CD4-positive, alpha-beta T cell treated with Interferon alpha-2 for 1 hour (primary cell): ENCODE measurements around the gene OCA2.

ENCODE experiments used
- DNase-seq, 2 donors: peaks; one replicate each; pipeline ENCODE4 v3.0.0-alpha.2; 2020 to 2022

OCA2 gene

GRCh38 chr15:27933562-27933961 lies 165.6 kb downstream of the OCA2 start:
- no peak for DNase-seq

DNA sequence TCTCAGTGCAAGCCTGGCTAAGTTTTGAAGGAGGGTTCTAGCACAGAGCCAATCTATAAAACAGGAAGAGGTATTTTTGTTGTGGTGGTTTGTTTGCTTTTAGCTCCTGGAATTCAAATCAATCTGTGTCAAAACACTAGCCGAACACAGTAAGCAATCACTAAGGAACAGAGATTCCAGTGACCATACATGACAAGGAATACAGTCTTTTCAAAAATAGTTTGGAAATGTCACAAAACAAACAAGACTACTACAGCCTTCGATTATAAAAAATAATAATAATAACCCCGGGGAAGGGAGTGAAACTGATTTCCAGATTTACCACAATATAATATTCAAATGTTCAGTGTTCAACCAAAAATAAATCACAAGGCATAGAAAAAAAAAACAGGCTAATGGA lies 166.5 kb downstream of the OCA2 start:
- no peak for DNase-seq

- DNase-seq = no peak
Measured at GRCh38 chr15:27928386-27928785, 170.7 kb downstream of the OCA2 start.

DNA sequence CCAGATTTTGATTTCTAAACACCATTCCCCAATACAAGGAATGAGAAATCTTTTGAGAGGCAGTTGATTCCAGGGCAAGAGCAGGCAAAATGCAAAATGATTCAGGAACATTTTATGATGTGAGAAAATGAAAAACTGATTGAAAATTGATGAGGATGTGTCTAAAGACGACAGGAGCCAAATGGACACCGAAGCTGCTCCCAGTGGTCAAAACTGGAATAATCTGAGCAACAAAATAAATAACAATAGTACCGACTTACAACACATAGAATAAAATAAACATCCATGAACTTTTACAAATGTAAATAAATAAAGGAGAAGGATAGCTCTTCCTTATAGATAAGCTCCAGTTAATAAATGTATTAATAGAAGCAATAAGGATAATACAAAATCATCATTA lies 186.8 kb downstream of the OCA2 start:
- no peak for DNase-seq

- no peak for DNase-seq
Measured at GRCh38 chr15:27906802-27907201, 192.3 kb downstream of the OCA2 start.

DNA sequence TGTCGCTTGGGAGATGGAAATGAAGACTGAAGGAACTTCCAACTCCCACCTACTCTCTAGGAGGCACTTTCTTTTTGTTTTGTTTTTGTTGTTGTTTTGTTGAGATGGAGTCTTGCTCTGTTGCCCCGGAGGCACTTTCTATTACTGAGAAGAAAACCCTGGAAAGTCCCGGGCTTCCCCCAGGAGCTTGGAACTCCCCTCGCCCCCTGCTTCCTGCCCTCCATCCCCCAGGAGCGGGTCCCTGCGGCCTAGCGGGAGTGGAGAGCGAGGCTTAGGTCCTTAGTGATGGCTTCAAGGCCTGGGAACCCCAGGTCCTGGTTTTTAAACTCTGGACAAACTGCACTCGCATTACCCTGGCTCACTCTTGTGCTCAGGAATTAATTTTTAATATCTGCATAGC lies 195.7 kb downstream of the OCA2 start:
- DNase-seq = no peak

DNA sequence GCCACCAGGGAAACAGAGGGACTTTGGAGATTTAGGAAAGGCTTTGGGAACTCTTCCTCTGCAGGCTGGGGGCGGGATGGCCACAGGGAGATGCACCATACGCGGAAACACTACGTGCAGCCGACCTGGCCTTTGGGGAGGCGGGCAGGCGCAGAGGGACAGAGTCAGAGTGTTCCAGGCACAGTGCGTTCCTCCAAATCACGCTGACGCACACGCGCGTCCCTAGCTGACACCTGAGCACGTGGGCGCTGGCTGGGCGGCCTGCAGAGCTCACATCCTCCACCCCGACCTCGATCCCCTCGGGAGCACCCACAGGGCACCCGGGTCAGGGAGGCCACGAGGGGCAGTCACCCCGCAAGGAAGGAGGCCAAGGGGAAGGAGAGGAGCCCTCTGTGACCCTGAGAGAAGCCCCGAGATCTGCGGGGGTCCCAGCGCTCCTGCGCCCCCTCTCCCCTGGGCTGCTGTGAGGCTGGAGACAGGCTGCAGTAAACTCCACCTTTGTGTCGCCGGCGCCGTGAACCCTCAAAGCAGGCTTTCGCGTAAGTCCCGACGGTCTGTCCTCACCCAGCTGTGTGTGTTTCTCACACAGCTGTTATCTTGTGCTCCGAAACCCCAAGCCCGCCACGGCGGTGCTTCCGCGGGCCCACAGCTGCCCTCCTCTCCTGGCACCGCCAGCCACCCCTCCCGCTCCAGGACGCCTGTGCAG lies 196.3 kb downstream of the OCA2 start:
- DNase-seq = no peak

- no peak for DNase-seq
Measured at GRCh38 chr15:27899583-27900285, 199.4 kb downstream of the OCA2 start.

GRCh38 chr15:27897481-27897880 lies 201.6 kb downstream of the OCA2 start:
- no peak for DNase-seq

DNA sequence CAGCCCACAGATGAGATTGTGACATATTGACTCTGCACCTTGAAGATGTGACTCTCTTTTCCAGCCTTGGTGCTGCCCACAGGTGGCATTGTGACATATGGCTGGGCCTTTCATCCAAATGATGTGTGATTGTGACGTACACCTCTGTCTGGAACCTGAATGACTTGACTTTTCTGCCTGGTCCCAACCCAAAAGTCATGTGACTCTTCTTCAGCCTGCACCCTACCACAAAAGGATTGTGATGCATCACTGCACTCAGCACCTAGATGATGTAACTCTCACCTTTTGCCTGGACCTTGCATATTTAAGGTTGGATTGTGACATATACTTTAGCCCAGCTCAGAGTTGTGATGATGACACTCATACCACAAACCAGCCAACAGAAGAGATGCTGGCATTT lies 204.5 kb downstream of the OCA2 start:
- DNase-seq = no peak

- DNase-seq = no peak
Measured at GRCh38 chr15:27889258-27889657, 209.9 kb downstream of the OCA2 start.

DNA sequence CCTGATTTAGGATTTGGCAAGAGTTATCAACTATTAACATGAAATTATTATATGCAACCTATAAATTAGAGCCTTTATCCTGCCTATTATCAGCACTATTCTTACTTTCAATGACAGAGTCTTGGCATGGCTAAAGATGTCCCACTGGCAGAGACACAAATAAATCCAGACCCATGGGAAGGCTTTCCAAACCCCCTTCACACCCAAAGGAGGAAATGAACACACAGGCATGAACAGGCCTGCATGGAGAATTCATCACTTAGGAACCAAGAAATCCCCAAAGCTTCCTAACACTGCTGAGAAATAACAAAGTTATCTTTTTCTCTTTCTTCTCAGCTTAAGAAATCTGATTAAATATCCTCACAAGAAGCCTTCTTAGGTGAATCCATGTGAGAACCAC lies 213.9 kb downstream of the OCA2 start:
- DNase-seq = no peak

DNA sequence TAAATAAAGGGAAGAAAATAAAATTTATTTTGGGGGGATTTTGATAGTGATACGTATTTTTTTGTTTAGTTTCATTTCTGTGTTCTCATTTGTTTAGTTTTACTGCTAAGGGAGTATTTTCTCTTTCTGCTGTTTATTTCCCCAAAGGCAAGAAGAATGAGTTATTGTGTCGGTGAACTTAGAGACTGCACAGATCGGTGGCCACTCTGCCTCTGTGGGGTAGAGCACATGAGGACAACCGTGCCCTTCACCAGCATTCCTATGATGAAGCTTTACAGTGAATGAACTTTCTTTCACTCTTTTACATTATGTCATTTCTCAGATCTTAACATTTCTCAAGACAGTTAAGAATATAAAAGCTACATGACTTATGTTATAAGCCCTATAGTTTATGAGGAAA lies 214.4 kb downstream of the OCA2 start:
- no peak for DNase-seq

DNA sequence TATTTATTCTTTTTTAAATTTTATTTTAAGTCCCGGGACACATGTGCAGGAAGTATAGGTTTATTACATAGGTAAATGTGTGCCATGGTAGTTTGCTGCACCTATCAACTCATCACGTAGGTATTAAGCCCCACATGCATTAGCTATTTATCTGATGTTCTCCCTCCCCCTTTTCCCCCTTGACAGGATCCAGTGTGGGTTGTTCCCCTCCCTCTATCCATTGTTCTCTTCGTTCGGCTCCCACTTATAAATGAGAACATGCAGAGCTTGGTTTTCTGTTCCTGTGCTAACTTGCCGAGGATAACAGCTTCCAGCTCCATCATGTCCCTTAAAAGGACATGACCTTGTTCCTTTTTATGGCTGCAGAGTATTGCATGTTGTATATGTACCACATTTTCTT lies 220.3 kb downstream of the OCA2 start:
- no peak for DNase-seq

DNA sequence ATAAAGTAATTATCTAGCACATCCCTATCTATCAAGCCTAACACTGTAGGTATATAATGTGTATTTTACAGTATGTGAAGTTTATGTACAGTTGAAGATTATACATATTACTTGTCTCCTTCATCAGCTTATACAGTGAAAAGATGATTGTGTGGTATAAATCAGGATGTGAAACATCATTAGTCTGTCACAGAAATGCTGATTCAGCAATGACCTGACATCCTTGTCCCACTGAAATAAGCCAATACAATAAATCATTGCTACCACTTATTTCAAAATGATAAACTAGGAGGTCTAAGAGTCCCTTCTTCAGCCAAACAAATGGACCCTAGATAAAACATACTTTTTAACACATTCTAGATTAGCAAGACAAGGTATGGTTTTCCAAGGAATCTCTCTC lies 225.3 kb downstream of the OCA2 start:
- DNase-seq = no peak

- DNase-seq = no peak
Measured at GRCh38 chr15:27873039-27873438, 226.1 kb downstream of the OCA2 start.

DNA sequence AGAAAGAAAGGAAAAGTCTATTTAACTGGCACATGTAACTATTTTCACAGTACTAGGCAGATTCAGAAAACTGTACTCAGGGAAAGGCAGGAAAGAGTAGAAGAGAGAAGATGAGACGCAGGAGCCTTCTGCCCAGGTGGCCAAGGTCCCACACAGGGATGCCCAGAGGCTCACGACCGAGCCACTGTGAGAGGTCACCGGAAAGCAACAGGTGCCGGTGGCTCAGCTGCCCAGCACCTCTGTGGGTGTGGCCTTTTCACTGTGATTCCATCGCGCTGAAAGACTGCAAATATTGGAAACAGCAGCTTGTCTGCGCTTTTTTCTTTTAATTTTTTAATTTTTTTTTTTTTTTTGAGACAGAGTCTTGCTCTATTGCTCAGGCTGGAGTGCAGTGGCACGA lies 226.8 kb downstream of the OCA2 start:
- DNase-seq = no peak

DNA sequence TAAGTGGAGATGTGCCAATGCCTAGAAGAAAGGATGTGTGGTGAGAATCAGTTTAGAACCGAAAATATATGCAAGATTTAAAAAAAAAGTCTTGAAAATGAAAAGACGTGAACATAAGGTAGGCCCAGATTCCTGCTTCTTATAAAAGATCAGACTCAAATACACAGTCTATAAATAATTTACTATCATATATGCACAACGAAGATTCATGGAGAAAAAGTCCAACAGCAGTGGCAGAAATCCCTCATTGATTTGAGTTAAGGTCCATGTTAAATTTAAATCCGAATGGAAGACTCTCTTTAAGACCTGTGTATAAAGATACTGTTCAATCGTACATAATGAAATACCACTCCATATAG lies 227.2 kb downstream of the OCA2 start:
- no peak for DNase-seq

DNA sequence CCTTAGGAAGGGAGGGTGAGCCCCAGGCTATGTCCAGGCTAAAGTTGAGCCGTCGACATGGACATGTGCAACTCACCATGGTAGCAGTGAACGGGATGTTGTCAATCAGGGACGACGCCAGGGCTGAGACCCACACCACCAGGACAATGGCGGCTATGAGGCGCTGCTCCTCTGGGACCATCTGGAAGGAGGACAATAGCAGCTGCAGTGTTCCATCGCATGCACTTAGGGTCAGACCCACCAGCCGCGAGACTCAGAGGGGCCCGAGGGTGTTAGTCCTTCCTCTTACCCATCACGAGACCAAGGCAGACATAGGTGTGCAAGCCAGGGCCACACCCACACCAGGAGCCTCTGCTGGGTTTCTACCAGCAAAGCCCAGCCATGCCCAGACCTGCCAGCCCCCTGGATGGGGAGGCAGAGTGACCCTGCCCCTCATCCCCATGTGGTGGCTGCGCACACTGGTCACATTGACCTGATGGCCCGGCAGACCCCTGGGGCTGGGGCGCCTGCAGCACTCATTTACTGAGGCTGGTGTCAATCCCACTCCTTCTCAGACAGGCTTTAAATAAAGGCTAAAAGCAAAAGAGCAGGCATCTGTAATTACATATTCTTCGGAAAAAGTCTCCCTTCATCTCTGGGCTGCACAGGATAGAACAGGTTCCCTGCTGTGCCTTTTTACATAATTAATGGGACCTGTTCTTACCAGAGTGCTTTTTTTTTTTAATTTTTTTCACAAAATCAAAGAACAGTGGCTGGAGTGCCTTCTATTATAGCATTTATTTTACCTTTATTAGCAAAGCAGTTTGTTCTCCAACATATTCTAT lies 227.8 kb downstream of the OCA2 start:
- DNase-seq = no peak

DNA sequence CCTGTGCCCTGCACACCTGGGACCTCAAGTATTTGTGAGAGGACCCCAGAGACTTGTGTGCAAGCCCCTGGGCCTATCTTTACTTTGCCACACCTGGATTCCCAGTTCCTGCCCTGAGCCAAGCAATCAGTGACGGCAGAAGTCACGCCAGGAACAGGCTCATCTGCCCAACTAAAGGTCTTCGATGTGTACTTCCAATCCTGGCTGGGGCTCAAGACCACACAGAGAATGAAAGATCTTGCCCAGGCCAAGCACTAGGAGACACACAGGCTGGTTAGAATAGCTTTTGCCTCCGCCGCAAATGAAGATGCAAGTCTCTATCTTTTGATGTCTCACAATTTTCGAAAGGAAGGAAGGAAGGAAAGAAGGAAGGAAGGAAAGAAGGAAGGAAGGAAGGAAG lies 228.8 kb downstream of the OCA2 start:
- no peak for DNase-seq

DNA sequence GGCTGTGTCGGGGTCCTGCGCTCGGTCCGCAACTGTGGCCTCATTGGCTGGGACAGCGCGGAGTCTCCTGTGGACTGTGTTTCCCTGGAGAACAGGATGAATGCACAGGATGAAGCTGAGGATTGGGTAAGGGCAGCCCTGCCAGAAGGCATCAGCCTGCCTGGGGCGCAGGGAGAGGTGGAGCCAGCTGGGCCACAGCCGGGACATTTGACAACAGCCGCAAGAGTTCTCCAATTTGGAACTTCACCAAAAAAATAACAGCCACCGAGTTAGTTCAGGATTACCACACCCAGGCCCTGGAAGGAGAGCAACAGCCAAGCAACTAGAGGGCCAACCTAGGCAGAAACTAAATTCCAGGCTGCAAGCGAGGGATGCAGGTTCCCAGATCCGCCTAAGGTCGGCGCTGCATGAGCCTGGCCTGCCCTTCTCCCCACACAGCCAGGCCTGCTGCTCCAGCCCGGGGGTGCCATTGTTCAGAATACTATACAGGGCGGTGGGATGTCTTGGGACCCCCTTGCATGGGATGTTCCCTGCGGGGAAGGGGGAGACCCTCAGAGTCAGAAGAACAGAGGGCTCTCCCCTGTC lies 229.3 kb downstream of the OCA2 start:
- DNase-seq = no peak

DNA sequence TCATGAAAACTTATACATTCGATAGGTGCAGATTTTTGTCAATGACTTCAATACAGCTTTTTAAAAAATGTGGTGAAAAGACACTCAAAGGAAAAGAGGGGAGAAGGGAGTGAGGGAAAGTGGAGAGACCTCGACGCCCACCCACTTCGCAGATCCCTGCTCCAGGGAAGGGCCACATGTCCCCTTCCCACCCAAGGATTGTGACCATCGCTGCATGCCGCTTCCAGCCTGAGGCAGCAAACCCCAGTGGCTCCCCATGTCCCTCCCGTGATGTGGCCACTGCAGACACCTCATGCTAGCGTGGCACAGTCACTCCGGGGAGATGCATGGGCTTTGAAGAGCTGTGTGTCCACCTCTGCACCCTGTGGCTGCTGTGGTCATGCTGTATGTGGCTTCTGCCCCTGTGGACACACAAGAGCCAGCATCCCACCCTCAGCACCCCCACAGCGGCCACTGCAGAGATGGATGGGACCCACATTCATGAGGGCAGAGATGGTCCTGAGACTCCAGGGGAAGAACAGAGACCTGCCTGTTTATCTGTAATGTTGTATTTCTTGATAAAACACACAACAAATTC lies 230.2 kb downstream of the OCA2 start:
- DNase-seq = no peak

DNA sequence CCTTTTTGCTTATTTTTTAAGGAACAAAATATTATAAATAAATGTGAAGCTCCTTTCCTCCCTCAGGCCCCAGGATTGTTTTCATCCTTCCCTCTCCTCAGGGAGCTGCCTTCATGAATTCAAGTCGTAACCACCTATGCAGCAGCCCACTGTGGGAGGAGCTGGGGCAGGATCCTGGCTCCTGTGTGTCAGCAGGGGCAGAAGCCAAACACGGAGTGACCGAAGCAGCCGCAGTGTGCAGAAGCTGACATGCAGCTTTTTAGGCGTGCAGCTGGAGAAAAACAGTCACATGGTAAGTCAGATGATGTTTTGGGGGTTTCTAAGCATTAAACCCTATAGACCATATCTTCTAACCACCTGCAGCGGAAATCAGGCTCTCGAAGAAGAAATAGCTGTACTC lies 231.3 kb downstream of the OCA2 start:
- no peak for DNase-seq
